NCI-H774 (cell line): ENCODE results near the gene POLL.

ENCODE experiments used
- DNase-seq: peaks from one replicate; lab custom pipeline; 2025; lab: John Stamatoyannopoulos, UW

Gene POLL

GRCh38 chr10:101560298-101561067 lies 27.6 kb downstream of the POLL start:
- no peak for DNase-seq

GRCh38 chr10:101559596-101560297 lies 28.3 kb downstream of the POLL start:
- no peak for DNase-seq

- DNase-seq, result no peak
These were observed 29.1 kb downstream of the POLL start for GRCh38 chr10:101558671-101559595.

GRCh38 chr10:101558204-101558603 lies 29.9 kb downstream of the POLL start:
- DNase-seq, result no peak

- DNase-seq, result no peak
These were observed 30.5 kb downstream of the POLL start for GRCh38 chr10:101557541-101557940.

GRCh38 chr10:101552442-101552841 lies 35.6 kb downstream of the POLL start:
- DNase-seq, result no peak

GRCh38 chr10:101550965-101551364 lies 37.1 kb downstream of the POLL start:
- no peak for DNase-seq

GRCh38 chr10:101545898-101546297 lies 42.2 kb downstream of the POLL start:
- no peak for DNase-seq

- no peak for DNase-seq
These were observed 49.6 kb downstream of the POLL start for GRCh38 chr10:101538446-101538845.

GRCh38 chr10:101536800-101537199 lies 51.3 kb downstream of the POLL start:
- DNase-seq, result no peak

- no peak for DNase-seq
These were observed 52.1 kb downstream of the POLL start for GRCh38 chr10:101535949-101536348.

GRCh38 chr10:101529725-101530553 lies 58.1 kb downstream of the POLL start:
- no peak for DNase-seq

- DNase-seq, result no peak
These were observed 58.9 kb downstream of the POLL start for GRCh38 chr10:101529207-101529606.
